ENCODE results near the gene RPIA. TPM values are rescaled to one million over a fixed set of nuclear protein-coding genes. Genes with fewer than 3 reads are reported as not detected.
"Not testable (repeated sequence)": the region's sequence is repeated elsewhere in the genome, so short reads cannot be mapped to it uniquely, and the experiment has no call there.

RPIA gene
- total RNA-seq, 4 donors from 2014 or later = 7.9 to 20.5 (median 10.9) TPM

DNA sequence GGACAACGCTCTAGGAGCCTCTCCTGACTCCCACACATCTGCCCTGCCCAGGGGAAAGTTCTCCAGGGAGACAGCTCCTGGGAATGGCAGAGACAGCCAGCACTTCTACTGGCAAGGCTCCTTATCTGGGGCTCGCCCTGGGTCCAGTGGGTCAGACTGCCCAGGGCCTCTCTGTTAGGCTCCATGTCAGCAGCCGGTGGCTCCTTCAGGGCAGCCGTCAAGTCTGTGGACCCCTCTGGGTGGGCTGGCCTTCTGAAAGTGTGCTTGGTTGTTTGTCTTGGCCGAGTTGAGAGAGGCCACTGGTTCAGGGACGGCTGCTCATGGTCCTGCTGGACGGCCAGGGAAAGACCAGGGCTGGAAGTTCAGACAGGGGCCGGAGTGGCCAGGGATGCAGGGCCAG lies 65.6 kb downstream of the RPIA start:
- DNase-seq (ENCODE audit: low spot score) (no peak), ATAC-seq (ENCODE audit: low FRiP score) (no peak)
- TF ChIP-seq, protein P1, sequence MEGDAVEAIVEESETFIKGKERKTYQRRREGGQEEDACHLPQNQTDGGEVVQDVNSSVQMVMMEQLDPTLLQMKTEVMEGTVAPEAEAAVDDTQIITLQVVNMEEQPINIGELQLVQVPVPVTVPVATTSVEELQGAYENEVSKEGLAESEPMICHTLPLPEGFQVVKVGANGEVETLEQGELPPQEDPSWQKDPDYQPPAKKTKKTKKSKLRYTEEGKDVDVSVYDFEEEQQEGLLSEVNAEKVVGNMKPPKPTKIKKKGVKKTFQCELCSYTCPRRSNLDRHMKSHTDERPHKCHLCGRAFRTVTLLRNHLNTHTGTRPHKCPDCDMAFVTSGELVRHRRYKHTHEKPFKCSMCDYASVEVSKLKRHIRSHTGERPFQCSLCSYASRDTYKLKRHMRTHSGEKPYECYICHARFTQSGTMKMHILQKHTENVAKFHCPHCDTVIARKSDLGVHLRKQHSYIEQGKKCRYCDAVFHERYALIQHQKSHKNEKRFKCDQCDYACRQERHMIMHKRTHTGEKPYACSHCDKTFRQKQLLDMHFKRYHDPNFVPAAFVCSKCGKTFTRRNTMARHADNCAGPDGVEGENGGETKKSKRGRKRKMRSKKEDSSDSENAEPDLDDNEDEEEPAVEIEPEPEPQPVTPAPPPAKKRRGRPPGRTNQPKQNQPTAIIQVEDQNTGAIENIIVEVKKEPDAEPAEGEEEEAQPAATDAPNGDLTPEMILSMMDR (IDR thresholded peaks at IDR 0.05) = no peak

DNA sequence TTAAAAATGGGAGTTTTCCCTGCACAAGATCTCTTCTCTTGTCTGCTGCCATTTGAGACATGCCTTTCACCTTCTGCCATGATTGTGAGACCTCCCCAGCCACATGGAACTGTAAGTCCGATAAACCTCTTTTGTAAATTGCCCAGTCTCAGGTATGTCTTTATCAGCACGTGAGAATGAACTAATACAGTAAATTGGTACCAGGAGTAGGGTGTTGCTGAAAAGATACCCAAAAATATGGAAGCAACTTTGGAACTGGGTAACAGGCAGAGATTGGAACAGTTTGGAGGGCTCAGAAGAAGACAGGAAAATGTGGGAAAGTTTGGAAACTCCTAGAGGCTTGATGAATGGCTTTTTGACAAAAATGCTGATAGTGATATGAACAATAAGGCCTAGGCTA lies 67.2 kb downstream of the RPIA start:
- ATAC-seq (ENCODE audit: low FRiP score); DNase-seq (ENCODE audit: low spot score): not testable (repeated sequence)

DNA sequence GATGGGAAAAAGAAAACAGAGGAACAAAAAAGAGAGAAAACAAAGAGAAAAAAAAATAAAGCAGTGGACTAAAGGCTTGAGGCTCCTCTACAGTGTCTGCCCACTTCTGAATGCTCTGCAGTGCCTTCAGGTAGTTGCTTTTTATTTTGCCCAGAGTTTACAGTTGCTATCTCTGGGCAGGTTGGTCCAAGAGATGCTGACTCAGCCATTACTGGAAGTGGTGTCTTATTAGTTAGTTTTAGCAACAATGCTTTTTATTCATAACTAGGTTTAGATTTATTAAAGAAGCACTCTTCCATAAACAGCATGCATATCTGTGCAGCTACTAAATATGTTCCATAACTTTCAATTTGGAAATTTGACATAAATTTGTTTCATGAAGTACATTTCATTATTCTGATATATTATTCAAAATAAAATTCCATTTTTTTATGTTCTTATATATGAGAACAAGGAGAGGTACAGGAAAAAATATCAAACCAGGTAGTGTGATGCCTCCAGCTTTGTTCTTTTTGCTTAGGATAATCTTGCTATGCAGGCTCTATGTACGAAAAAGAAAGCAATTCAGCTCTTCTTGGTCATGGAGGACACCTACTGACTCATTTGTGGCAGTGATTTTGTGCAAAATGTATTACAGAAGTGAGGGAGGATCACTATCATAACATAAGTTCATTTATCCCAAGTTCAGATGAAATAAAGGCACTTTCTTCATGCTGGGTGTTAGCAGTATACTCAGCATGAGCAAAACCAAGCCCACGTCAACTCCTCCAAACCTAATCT lies 69.5 kb downstream of the RPIA start:
- ATAC-seq (ENCODE audit: low FRiP score) = no peak
- TF ChIP-seq, protein P1 (IDR thresholded peaks at IDR 0.05) = no peak

DNA sequence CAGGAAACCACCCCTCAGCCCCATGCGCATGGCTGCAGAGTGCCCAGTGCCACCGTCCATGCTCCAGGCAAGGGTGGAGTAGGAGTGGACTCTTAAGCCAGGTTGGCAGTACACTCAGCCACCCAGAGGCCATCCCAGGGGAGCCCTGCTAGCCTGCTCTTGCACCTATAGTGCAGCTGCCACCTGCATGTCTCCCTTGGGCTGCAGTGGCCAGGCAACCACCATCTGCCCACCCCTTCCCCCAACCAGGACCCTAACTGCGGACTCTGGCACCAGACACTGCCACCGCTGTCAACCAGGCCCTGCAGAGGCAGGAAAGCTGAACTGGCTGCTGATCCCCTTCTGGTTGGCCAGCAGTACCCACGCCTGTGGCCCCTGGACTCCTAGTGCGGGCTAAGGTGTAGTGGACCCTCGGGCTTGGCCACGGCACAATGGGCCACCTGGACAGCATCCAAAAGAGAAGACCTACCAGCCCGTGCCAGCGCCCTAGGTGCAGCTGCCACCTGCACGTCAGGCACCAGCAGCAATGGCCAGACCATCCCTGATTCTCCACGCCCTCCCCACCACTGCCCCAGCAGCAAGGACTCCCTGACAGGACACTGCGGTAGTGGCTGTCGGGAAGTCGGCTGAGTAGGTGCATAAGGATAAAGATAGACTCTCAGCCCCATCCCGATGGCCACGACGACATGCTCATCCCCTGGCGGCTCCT lies 72.8 kb downstream of the RPIA start:
- TF ChIP-seq, protein P1 (IDR thresholded peaks at IDR 0.05) = no peak
- no peak for DNase-seq (ENCODE audit: low spot score)
- ATAC-seq (ENCODE audit: low FRiP score) = no peak

More for the DNA sequence above, 69.5 kb downstream of the RPIA start:
- no peak for DNase-seq (ENCODE audit: low spot score)

DNA sequence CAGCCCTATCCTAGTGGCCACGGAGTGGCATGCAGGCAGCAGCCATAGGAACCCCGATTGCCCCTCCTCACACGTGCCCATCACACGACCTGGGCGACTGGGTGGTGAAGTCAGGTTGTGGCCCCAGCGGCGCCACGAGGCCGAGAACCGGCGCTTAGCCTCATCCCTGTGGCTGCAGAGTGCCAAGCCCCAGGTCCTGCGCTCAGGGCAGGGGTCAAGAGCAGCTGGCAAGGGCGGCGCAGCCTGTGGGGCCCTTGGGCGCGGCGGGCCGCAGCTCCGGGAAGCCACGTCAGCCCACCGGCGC lies 73.3 kb downstream of the RPIA start:
- TF ChIP-seq, protein P1 (IDR thresholded peaks at IDR 0.05) = no peak
- DNase-seq (ENCODE audit: low spot score) (no peak), ATAC-seq (ENCODE audit: low FRiP score) (no peak)

DNA sequence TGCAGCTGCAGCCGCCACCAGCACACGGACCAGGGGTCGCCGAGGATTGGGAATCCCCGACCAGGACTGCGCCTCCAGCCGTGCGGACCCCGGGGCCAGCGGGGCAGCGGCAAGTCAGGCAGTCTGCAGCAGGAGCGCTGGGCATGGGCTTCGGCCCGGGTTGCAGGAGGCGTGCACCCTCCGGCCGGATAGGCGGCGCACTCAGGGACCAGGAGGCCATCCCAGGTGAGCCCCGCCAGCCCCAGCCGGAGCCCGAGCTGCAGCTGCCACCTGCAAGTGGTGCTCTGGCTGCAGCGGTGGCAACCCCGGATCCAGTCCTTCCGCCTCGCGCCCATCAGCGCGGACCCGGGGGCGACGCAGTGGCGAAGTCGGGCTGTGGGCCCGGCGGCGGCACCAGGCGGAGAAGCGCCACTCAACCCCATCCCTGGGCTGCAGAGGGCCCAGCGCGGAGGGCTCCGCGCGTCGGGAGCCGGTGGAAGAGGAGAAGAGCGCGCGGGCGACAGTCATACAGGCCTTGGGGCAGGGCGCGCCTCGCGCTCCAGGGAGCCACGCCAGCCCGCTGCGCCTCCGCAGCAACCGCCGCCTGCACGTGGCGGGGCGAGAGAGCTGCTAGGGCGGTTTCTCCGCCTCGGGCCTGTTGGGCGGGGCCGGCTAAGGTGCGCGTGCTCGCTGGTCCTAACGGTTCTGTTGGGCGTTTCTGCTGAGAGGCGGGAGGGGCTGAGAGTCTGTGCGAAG lies 73.8 kb downstream of the RPIA start:
- TF ChIP-seq, protein P1 (IDR thresholded peaks at IDR 0.05) = no peak
- no peak for DNase-seq (ENCODE audit: low spot score)
- ATAC-seq (ENCODE audit: low FRiP score) = no peak

DNA sequence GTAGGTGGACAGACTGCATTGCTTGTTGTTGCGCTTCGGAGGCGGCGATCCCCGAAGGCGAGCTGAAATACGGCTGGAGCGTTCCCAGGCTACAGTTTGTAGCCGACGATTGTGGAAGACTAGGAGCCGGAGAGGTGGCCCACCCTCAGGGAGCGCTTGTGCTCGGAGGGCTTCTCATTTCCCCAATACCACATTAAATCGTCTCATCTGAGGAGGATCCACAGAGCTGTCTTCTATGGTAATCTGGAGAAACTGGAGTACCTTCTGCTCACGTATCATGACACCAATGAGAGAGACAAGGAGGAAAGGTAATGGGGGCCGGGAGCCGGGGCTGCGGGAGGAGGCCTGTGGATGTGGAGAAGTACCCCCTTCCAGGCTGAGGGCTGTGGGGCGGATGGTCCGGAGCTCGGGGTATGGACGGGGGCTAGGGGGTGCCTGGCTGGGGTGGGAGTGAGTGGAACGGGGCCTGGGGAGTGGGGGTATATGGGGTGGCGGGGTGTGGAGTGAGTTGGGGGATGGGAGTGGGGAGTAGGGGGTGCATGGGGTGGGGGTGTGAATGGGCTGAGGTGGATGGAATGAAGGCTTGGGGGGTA lies 74.5 kb downstream of the RPIA start:
- not testable (repeated sequence) for DNase-seq (ENCODE audit: low spot score); ATAC-seq (ENCODE audit: low FRiP score)
